Tibial artery (tissue), 4 donors: ENCODE measurements around the gene HRCT1.
A peak's percentile ranks its signal among the peaks of the same experiment; 100 is the strongest.

Source experiments
- DNase-seq, 2 donors: peaks; one replicate each; pipeline ENCODE4 v3.0.0-alpha.2; 2019
- H3K27ac ChIP-seq, 2 donors: fragments of 200-600 bp; sonication (generic) in 1 of 2; 1 replicate in 1 of 2; 2 replicates in 1 of 2; pipeline ENCODE4 v1.5.1; 2018 to 2019; ENCODE audit warnings: mild to moderate bottlenecking in 1 of 2
- H3K27me3 ChIP-seq, 2 donors: fragments of 200-600 bp; sonication (generic) in 1 of 2; one replicate each; pipeline versions ENCODE4 v1.5.1 to v1.6.0; 2016 to 2019
- H3K36me3 ChIP-seq, 3 donors: fragments of 200-600 bp; sonication (generic) in 2 of 3; one replicate each; pipeline ENCODE4 v1.5.1; 2016 to 2019; ENCODE audit warnings: mild to moderate bottlenecking in 2 of 3
- H3K4me1 ChIP-seq, 4 donors: fragments of 200-600 bp; sonication (generic) in 2 of 4; 1 replicate in 3 of 4; 2 replicates in 1 of 4; pipeline ENCODE4 v1.5.1; 2016 to 2019
- H3K4me3 ChIP-seq, 2 donors: fragments of 200-600 bp; sonication (generic) in 1 of 2; 1 replicate in 1 of 2; 2 replicates in 1 of 2; pipeline ENCODE4 v1.5.1; 2018 to 2019; ENCODE audit warnings: mild to moderate bottlenecking in 2 of 2
- H3K9me3 ChIP-seq, 3 donors: fragments of 200-600 bp; sonication (generic) in 1 of 3; one replicate each; pipeline ENCODE4 v1.5.1; 2016 to 2019
- intact Hi-C: fragments of 100-400 bp; cut with DNase I; formaldehyde crosslinking; loops from one replicate; pipeline ENCODE4 v1.15.0; 2023; ENCODE audit warnings: low total_unique reads
- TF ChIP-seq, protein P1 (sequence below), 2 experiments: fragments of 200-600 bp in 1 of 2; fragments of 450-650 bp in 1 of 2; IDR thresholded peaks; one replicate each; pipeline ENCODE4 v1.5.1; 2017 to 2019; ENCODE audit warnings: antibody characterized with exemption in 2 of 2, mild to moderate bottlenecking in 1 of 2, moderate library complexity in 1 of 2

Gene HRCT1

DNA sequence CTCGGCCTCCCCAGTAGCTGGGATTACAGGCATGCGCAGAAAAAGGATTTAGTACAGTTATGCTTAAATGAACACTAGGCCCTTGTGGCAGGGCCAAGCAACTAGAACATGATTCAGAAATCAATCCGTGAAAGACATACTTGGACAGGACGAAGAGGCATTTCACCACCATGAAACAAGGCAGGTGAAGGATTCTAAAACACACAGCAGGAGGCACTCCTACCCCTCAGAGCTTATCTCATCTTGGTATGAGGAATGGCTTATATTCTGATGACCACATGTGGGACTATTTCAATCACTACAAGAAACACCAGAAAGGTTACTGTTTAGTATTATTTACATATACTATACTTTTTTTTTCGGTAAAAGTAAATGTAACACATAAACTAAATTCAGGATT, 36.3 kb downstream of the HRCT1 start:
- H3K4me1 ChIP-seq, result peaks cover 0 to 41% (median 26%) of the 10 kb centered on the region in 4 donors
- no peak overlapping the region for H3K27ac ChIP-seq
- H3K9me3 ChIP-seq, result no peaks in the 10 kb centered on the region
- DNase-seq, result no peak
- H3K36me3 ChIP-seq, result no peaks in the 10 kb centered on the region
- TF ChIP-seq, protein P1, sequence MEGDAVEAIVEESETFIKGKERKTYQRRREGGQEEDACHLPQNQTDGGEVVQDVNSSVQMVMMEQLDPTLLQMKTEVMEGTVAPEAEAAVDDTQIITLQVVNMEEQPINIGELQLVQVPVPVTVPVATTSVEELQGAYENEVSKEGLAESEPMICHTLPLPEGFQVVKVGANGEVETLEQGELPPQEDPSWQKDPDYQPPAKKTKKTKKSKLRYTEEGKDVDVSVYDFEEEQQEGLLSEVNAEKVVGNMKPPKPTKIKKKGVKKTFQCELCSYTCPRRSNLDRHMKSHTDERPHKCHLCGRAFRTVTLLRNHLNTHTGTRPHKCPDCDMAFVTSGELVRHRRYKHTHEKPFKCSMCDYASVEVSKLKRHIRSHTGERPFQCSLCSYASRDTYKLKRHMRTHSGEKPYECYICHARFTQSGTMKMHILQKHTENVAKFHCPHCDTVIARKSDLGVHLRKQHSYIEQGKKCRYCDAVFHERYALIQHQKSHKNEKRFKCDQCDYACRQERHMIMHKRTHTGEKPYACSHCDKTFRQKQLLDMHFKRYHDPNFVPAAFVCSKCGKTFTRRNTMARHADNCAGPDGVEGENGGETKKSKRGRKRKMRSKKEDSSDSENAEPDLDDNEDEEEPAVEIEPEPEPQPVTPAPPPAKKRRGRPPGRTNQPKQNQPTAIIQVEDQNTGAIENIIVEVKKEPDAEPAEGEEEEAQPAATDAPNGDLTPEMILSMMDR (IDR thresholded peaks at IDR 0.05), result no peak
- no peaks in the 10 kb centered on the region for H3K27me3 ChIP-seq
- H3K4me3 ChIP-seq, result no peak overlapping the region
- intact Hi-C loops, result no loop called here

DNA sequence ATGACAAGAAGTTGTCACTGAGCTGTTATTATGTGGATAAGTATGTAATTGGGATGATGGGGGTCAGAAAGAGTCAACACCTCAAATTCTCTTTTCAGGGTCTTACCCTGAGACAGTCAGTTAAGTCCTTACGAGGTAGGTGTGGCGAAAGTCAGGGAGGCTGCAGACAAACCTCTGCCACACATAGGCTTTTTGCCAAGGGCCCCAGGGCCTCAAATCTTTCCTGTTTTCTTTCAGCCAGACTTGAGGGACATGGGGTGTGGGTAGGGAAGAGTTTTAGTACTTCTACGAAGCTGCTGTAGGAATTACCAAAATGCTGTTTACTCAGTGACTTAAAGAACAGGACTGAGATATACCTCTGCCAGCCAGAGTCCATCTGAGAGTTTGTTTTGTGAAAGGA, 38.2 kb downstream of the HRCT1 start:
- TF ChIP-seq, protein P1 (IDR thresholded peaks at IDR 0.05), result no peak
- intact Hi-C loops, result loop anchor here (2.0 kb wide), 1 partner anchor 41 kb away; no protein-coding TSS in a partner anchor
- no peak for DNase-seq
- H3K27ac ChIP-seq, result peak overlapping the region; percentile 43 to 58
- H3K27me3 ChIP-seq, result no peaks in the 10 kb centered on the region
- H3K4me3 ChIP-seq, result no peak overlapping the region
- no peaks in the 10 kb centered on the region for H3K9me3 ChIP-seq
- peaks cover 0 to 22% (median 13%) of the 10 kb centered on the region in 4 donors for H3K4me1 ChIP-seq
- H3K36me3 ChIP-seq, result no peaks in the 10 kb centered on the region

DNA sequence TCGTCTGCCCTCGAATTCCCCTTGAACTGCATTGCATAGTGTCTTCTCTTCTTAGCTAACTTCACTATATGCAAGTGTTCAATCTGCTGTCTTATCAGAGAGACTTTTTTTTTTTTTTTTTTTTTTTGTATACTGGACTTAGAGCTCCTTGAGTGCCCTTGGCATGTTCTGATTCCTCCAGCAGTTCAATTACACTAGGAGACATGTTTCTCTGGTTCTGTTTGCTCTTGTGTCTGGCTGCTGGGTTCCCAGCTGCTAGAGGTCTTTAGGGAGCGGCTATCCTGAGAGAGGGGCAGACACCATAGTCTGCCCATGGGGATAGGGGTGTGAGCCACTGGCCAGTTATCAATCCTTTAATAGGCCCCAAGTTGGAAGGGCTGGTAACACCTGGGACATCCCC, 38.8 kb downstream of the HRCT1 start:
- Histone ChIP-seq H3K4me1 (peaks cover 0 to 17% (median 12%) of the 10 kb centered on the region in 4 donors), H3K36me3 (no peaks in the 10 kb centered on the region), H3K27me3 (no peaks in the 10 kb centered on the region), H3K4me3 (no peak overlapping the region), H3K9me3 (no peaks in the 10 kb centered on the region), H3K27ac (peak overlapping the region; percentile 58 to 62)
- no peak for DNase-seq
- intact Hi-C loops, result loop anchor here (2.0 kb wide), 1 partner anchor 42 kb away; no protein-coding TSS in a partner anchor
- TF ChIP-seq, protein P1 (IDR thresholded peaks at IDR 0.05), result no peak

DNA sequence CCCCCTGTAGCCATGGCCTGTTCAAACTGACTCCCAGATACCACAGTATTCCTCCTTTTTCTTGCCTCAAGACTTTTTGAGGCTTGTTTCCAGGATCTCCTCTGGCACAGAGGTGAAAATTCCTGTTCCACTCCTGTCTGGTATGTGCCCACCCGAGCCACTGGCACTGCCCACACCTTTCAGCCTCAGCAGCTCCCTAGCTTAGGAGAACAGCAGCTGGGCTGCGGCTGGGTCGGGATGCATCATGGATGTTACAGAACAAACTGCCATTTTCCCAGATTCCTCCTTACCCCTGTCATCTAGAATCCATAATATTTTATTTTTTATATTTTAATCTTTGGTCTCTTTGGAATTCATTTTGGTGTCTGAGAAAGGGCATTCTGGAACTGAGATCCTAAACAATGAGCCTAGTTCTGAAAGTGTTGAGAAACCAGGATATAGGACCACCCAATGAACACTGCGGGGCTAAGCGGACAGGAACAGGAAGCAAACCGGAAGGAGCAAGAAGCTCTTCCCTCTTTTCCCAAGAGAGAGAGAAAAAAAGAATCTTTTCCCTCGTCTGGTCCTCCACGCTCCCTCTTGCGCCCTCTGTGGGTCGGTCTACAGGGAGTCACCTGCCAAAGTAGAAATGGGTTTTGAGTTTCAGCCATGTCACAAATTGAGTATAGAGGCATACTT, 39.5 kb downstream of the HRCT1 start:
- Histone ChIP-seq H3K27ac (peak overlapping the region; percentile 58 to 62), H3K4me3 (no peak overlapping the region), H3K4me1 (peaks cover 0 to 17% (median 12%) of the 10 kb centered on the region in 4 donors), H3K36me3 (no peaks in the 10 kb centered on the region), H3K9me3 (no peaks in the 10 kb centered on the region), H3K27me3 (no peaks in the 10 kb centered on the region)
- intact Hi-C loops, result loop anchor here (2.0 kb wide), 1 partner anchor 43 kb away; no protein-coding TSS in a partner anchor
- peak; percentile 78 to 86 for DNase-seq
- TF ChIP-seq, protein P1 (IDR thresholded peaks at IDR 0.05), result peak; percentile 81 to 84

DNA sequence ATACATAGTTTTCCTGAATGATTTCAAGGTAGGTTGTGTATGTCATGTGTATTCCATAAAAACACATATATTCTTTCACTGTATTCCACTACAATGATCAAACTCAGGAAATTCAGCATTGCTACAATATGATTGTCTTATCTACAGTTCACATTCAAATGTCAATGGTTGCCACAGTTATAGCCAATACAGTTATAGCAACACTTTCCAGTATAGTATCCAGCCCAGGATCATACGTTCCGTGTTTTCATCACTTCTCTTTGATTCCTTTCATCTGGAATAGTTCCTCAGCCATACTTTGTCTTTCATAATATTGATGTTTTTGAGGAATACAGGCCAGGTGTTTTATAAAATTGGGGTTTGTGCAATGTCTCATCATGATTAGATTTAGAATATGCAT, 42.4 kb downstream of the HRCT1 start:
- Histone ChIP-seq H3K4me3 (no peak overlapping the region), H3K27ac (no peak overlapping the region), H3K36me3 (no peaks in the 10 kb centered on the region), H3K4me1 (peaks cover 0 to 17% (median 12%) of the 10 kb centered on the region in 4 donors), H3K9me3 (no peaks in the 10 kb centered on the region), H3K27me3 (no peaks in the 10 kb centered on the region)
- intact Hi-C loops, result no loop called here
- TF ChIP-seq, protein P1 (IDR thresholded peaks at IDR 0.05), result no peak
- DNase-seq, result no peak
